ENCODE measurements around the gene CA4.

CA4 gene

GRCh38 chr17:60161598-60162330 lies 12.0 kb downstream of the CA4 start:
- H3K27ac ChIP-seq: no peak overlapping the region
- TF ChIP-seq CTCF (IDR thresholded peaks at IDR 0.05) (no peak), ZFX (IDR thresholded peaks at IDR 0.05; ENCODE audit: borderline replicate concordance) (no peak)

- no peak for TF ChIP-seq ZFX (IDR thresholded peaks at IDR 0.05; ENCODE audit: borderline replicate concordance)
- no peak overlapping the region for H3K27ac ChIP-seq
Observed at GRCh38 chr17:60163108-60163784, 13.5 kb downstream of the CA4 start.

GRCh38 chr17:60164164-60164563 lies 14.4 kb downstream of the CA4 start:
- H3K27ac ChIP-seq: no peak overlapping the region
- no peak for TF ChIP-seq CTCF (IDR thresholded peaks at IDR 0.05)
- no peak for TF ChIP-seq ZFX (IDR thresholded peaks at IDR 0.05; ENCODE audit: borderline replicate concordance)

GRCh38 chr17:60164697-60165096 lies 14.9 kb downstream of the CA4 start:
- TF ChIP-seq ZFX (IDR thresholded peaks at IDR 0.05; ENCODE audit: borderline replicate concordance) (no peak), CTCF (IDR thresholded peaks at IDR 0.05) (no peak)
- H3K27ac ChIP-seq: no peak overlapping the region

GRCh38 chr17:60165223-60165622 lies 15.4 kb downstream of the CA4 start:
- TF ChIP-seq ZFX (IDR thresholded peaks at IDR 0.05; ENCODE audit: borderline replicate concordance): no peak
- no peak for TF ChIP-seq CTCF (IDR thresholded peaks at IDR 0.05)
- no peak overlapping the region for H3K27ac ChIP-seq

GRCh38 chr17:60165971-60166370 lies 16.2 kb downstream of the CA4 start:
- TF ChIP-seq ZFX (IDR thresholded peaks at IDR 0.05; ENCODE audit: borderline replicate concordance) (no peak), CTCF (IDR thresholded peaks at IDR 0.05) (no peak)

GRCh38 chr17:60167065-60167741 lies 17.4 kb downstream of the CA4 start:
- H3K27ac ChIP-seq: no peak overlapping the region
- TF ChIP-seq CTCF (IDR thresholded peaks at IDR 0.05): no peak
- no peak for TF ChIP-seq ZFX (IDR thresholded peaks at IDR 0.05; ENCODE audit: borderline replicate concordance)

More at GRCh38 chr17:60165971-60166370, 16.2 kb downstream of the CA4 start:
- no peak overlapping the region for H3K27ac ChIP-seq

Measured in 22Rv1 (cell line).